Mucosa of descending colon (tissue), 3 donors: ENCODE data around the gene SLC22A1. TPM values are rescaled to one million over a fixed set of nuclear protein-coding genes. Genes with fewer than 3 reads are reported as not detected.

Experiments
- ATAC-seq: fragments of 200-7000 bp; cut with Tn5 transposase; one replicate; pipeline ENCODE4 v1.9.1; 2020; ENCODE audit warnings: mild to moderate bottlenecking, moderate library complexity
- DNase-seq, 3 donors: peaks; one replicate each; pipeline ENCODE4 v3.0.0-alpha.2; 2020
- H3K36me3 ChIP-seq: fragments of 200-600 bp; one replicate; pipeline ENCODE4 v1.8.0; 2021; ENCODE audit warnings: low read depth, mild to moderate bottlenecking
- H3K4me1 ChIP-seq: fragments of 200-600 bp; one replicate; pipeline ENCODE4 v1.8.0; 2021; ENCODE audit warnings: low read depth, mild to moderate bottlenecking
- H3K4me3 ChIP-seq: fragments of 200-600 bp; one replicate; pipeline ENCODE4 v1.8.0; 2021; ENCODE audit warnings: mild to moderate bottlenecking
- H3K9me3 ChIP-seq: fragments of 200-600 bp; one replicate; pipeline ENCODE4 v1.8.0; 2021; ENCODE audit warnings: mild to moderate bottlenecking
- CTCF ChIP-seq: fragments of 200-600 bp; IDR thresholded peaks from one replicate; pipeline ENCODE4 v1.8.0; 2022; ENCODE audit warnings: antibody characterized with exemption, mild to moderate bottlenecking
- intact Hi-C, 2 donors: fragments of 100-400 bp; cut with DNase I in 1 of 2; cut with micrococcal nuclease in 1 of 2; formaldehyde crosslinking; loops; one replicate each; pipeline versions ENCODE4 v1.11.0 to v1.11.1; 2022; cut with DNase I, micrococcal nuclease
- total RNA-seq, 3 donors: library from RNA; stranded (reverse); fragmentation: NEBNext Ultra II Directional in 2 of 3; extraction: Animal tissue kit (Norgen Biotek cat#: 25700) in 2 of 3; gene quantifications; one replicate each; pipeline versions ENCODE4 v1.2.1 to v1.2.4, GENCODE V29; 2021 to 2023
- donor health status: DM: no; HTN: no; CAD: no; lungs with moderate emphysema.
- donor health status: DM: no; HTN: no; CAD: no.
- donor health status: DM: no; HTN: yes; CAD: no.

Gene SLC22A1
- total RNA-seq, 3 donors from 2014 or later, result 1.9 to 2.4 (median 2.4) TPM

GRCh38 chr6:160167604-160168399 is 46.2 kb downstream of the SLC22A1 start:
- peak in 2 of 3 donors; percentile 51 to 62 for DNase-seq
- Histone ChIP-seq H3K36me3 (no peaks in the 10 kb centered on the region), H3K4me1 (peaks cover 10% of the 10 kb centered on the region), H3K4me3 (no peak overlapping the region), H3K9me3 (no peaks in the 10 kb centered on the region)
- ATAC-seq, result peak; percentile 96
- intact Hi-C loops, result no loop called here
- no peak for TF ChIP-seq CTCF

- H3K4me1 ChIP-seq, result peaks cover 10% of the 10 kb centered on the region
- no peak overlapping the region for H3K4me3 ChIP-seq
- H3K36me3 ChIP-seq, result no peaks in the 10 kb centered on the region
- no peaks in the 10 kb centered on the region for H3K9me3 ChIP-seq
- intact Hi-C loops, result no loop called here
- TF ChIP-seq CTCF, result no peak
- ATAC-seq (no peak), DNase-seq (no peak)
Measured at GRCh38 chr6:160170018-160170680, 48.5 kb downstream of the SLC22A1 start.

GRCh38 chr6:160172704-160173103 is 51.1 kb downstream of the SLC22A1 start:
- H3K4me3 ChIP-seq, result no peak overlapping the region
- peaks cover 1% of the 10 kb centered on the region for H3K4me1 ChIP-seq
- no peaks in the 10 kb centered on the region for H3K36me3 ChIP-seq
- no peak for TF ChIP-seq CTCF
- no peaks in the 10 kb centered on the region for H3K9me3 ChIP-seq
- intact Hi-C loops, result no loop called here
- ATAC-seq (no peak), DNase-seq (no peak)

GRCh38 chr6:160173806-160174527 is 52.4 kb downstream of the SLC22A1 start:
- DNase-seq (no peak), ATAC-seq (no peak)
- Histone ChIP-seq H3K9me3 (no peaks in the 10 kb centered on the region), H3K36me3 (no peaks in the 10 kb centered on the region), H3K4me1 (no peaks in the 10 kb centered on the region), H3K4me3 (no peak overlapping the region)
- TF ChIP-seq CTCF, result no peak
- intact Hi-C loops, result no loop called here

GRCh38 chr6:160174681-160175080 is 53.1 kb downstream of the SLC22A1 start:
- no peak overlapping the region for H3K4me3 ChIP-seq
- ATAC-seq (no peak), DNase-seq (no peak)
- H3K4me1 ChIP-seq, result no peaks in the 10 kb centered on the region
- H3K9me3 ChIP-seq, result no peaks in the 10 kb centered on the region
- TF ChIP-seq CTCF, result no peak
- intact Hi-C loops, result no loop called here
- H3K36me3 ChIP-seq, result no peaks in the 10 kb centered on the region
